ENCODE results near the gene LPP.
A peak's percentile ranks its signal among the peaks of the same experiment; 100 is the strongest.

The LPP gene

GRCh38 chr3:188513662-188514328, 359.8 kb downstream of the LPP start:
- DNase-seq (ENCODE audit: low read depth): no peak

- no peak for DNase-seq (ENCODE audit: low read depth)
Measured at GRCh38 chr3:188516515-188516914, 362.6 kb downstream of the LPP start.

DNA sequence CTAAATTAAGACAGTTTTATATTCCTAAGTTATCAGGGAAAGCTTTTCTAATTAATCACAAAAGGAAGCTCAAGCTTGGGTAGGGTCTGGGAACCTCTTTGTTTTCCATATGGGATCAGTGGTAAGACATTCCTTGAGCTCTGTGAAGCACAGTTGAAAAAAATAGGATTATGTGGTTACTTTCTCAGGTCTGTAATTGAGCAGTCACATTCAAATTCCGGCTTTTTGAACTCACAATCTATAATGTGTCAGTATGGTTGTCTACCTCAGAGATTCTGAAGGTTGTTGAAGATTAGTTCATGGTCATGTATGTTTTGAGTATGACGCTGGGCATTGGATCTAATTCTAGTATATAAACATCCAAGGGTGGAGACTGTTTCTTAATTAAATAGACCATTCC, 364.5 kb downstream of the LPP start:
- no peak for DNase-seq (ENCODE audit: low read depth)

DNA sequence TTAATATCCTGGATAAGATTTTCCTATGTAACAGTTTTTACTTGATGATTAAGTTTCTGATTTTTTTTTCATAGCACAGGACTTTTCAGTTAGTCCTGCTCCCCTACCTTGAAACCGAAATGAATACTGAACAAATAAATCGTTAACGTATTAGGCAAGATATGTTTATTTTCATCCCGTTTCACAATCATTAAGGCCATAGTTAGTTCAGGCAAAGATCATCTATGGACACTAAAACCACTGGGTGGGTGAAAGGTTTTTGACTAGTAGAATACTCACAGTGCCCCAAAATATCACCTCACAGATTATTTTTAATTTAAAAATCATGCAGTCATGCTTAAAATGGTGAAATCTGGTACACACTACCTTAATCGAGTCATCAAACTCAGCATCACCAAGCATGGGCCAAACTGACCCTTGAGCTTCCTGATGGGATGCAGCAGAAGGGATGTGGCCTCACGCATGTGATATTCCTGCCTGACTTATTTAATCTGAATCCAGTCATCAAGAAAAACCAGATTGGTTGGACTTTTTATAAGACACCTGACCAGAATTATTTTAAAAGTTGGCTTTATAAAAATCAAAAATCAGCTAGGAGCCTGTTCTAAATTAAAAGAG, 365.0 kb downstream of the LPP start:
- no peak for DNase-seq (ENCODE audit: low read depth)

DNA sequence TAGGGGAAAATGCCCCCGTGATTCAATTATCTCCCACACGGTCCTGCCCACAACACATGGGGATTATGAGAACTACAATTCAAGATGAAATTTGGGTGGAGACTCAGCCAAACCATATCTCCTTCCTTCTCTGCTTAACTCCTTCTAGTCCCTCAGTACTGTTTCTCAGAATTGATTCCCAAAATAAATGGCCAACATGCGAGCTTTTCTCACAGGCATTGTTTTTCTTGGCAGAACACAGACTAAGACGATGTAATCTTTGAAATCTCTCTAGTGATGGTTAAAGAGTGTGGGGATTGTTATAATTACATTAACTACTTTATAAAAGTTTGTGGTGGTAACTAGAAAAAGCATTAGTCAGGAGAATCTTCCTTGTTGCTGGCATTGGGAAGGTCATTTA, 366.5 kb downstream of the LPP start:
- DNase-seq (ENCODE audit: low read depth): no peak

GRCh38 chr3:188522115-188522514, 368.2 kb downstream of the LPP start:
- DNase-seq (ENCODE audit: low read depth): no peak

DNA sequence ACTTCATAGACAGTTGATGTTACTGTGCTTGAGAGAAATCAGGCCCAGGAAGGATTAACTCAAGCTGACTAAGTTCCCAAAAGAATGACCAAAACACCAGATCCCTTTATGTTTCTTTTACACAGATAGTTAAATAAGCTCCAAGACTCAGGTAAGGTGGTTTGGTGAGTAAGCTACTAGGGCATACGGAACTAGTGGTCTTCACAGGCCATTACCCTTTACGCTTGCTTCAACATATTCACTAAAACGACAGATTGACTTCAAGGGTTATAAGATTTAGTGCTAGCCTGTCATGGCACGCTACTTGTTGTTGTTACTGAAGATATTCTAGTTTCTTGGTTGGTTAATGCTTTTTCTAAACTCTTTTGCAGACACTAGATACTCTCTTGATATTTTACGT, 369.3 kb downstream of the LPP start:
- no peak for DNase-seq (ENCODE audit: low read depth)

DNA sequence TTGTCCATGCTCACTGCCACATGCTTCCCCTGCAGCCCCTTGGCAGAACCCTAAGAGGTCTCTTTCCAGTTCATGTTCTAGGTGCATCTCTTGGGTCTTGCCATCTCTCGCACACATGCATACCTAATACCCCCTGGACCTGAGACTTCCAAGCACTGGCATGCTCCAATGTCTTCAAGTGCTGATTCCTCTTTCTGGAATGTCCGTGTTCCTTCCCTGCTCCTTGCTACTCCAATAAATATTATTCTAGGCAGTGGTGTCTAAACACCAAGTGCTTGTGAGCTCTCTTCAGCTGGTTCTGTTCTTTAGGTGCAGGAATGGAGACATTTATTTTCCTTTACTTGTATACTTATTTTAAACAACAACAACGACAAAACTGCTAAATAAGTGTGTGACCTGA, 370.1 kb downstream of the LPP start:
- DNase-seq (ENCODE audit: low read depth): no peak

GRCh38 chr3:188526057-188526456, 372.1 kb downstream of the LPP start:
- DNase-seq (ENCODE audit: low read depth): no peak

DNA sequence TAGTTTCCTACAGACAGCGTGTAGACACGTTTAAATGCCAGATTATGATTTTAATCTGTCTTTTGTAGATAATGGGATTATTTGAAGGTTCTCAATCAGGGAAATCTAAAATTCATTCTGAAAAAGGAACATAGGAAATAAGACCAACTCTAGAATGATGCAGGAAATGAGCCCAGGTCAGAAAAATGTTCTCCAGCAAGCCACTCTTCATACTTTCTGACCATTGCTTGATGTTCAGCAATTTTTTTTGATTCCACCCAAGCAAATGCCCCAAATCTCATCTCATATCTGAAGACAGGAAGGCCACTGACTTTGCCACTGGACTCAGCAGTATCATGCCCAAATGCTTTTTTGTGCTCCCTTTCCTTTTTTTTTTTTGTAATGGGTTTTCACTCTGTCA, 373.4 kb downstream of the LPP start:
- DNase-seq (ENCODE audit: low read depth): no peak

- DNase-seq (ENCODE audit: low read depth): no peak
Measured at GRCh38 chr3:188528396-188528795, 374.4 kb downstream of the LPP start.

- no peak for DNase-seq (ENCODE audit: low read depth)
Measured at GRCh38 chr3:188529228-188529627, 375.3 kb downstream of the LPP start.

DNA sequence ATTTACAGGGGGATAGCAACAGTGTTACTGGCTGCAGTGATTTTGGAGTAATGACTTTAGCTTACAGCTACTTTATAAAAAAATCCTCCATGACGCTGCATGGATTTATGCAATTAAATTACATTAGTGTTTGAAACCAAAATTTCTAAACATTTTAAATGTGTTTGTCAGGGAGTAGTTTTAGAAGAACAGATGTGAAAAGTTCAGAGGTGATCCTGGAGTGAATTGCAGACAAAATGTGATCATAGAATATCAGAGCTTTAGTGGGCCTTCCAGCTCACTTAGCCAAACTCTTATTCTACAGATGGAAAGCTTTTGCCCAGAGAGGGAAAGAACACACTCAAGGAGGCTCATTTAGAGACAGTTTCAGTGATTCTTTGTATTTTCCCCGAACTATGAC, 376.3 kb downstream of the LPP start:
- DNase-seq (ENCODE audit: low read depth): no peak

- DNase-seq (ENCODE audit: low read depth): peak; percentile 49
Measured at GRCh38 chr3:188531210-188531609, 377.3 kb downstream of the LPP start.

DNA sequence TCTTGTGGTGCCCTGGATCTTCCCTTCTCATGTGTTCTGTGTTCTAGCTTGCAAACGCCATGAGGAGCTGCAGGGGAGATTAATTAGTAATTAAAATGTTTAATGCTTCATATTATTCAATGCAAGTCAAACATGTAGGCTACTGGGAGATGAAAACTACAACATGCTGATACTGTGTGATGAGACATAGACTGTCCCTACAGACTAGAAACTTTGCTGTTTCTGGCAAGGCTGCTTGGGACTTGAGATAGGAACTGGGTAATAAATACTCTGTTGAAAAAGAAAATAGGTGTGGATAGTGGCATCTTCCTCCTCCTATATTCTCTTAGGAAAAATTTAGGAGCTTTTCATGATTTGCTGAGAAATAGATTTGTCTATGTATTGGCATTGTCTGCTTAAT, 379.2 kb downstream of the LPP start:
- DNase-seq (ENCODE audit: low read depth): no peak

DNA sequence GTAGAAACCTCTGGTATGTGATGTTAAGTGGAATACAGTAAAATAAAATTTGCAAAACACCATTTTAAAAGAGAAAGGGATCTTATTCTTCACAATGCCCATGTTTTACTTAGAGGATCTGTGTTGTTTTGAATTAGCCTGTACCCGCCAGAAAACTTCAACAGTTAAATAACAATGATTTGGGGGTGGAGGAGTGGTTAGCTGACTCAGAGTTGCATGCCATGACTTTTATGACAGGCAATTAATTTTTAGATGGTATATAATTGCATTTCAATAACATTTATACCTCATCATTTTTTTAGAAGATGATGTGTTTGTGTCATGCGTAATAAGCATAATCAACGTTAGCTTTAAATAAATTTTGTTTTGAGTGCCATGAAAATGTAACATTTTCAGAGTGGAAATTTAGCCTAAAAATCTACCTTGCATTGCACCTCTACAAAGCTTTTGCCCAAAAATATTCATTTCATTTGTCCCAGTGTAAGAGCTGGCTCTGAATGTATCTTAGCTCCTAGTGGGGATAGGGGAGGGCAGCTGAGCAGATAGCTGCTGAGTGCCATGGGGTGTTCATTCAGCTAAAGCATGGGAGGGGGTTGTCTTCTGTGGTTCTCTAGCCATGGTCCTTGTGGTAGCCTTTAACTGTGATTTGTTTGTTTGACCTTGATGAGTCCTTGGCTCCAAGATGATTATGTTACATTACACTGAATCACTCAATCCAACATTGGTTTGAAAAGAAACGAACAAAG, 379.8 kb downstream of the LPP start:
- DNase-seq (ENCODE audit: low read depth): no peak

GRCh38 chr3:188534633-188535032, 380.7 kb downstream of the LPP start:
- no peak for DNase-seq (ENCODE audit: low read depth)

GRCh38 chr3:188537606-188538005, 383.6 kb downstream of the LPP start:
- no peak for DNase-seq (ENCODE audit: low read depth)

DNA sequence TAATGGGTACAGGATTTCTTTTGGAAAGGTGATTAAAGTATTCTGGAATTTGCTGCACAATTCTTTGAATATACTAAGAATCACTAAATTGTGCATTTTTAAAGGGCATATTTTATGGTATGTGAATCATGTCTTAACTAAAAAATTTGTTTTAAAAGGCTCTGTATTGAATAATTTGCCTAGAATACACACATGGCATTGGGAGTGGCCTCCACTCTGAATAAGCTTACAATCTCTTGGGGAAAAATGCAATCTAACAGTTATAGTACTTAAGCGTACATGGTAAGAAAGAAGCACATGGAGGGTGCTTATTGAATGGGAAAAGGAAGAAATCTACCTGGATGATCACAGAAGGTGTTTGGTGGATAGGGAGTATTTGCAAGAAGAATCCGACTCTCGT, 385.1 kb downstream of the LPP start:
- DNase-seq (ENCODE audit: low read depth): no peak

- DNase-seq (ENCODE audit: low read depth): no peak
Measured at GRCh38 chr3:188539631-188540194, 385.8 kb downstream of the LPP start.

- no peak for DNase-seq (ENCODE audit: low read depth)
Measured at GRCh38 chr3:188542196-188542595, 388.2 kb downstream of the LPP start.

GRCh38 chr3:188544012-188544411, 390.1 kb downstream of the LPP start:
- DNase-seq (ENCODE audit: low read depth): no peak
